ENCODE results near the gene DYNLT2B.
A peak's percentile ranks its signal among the peaks of the same experiment; 100 is the strongest.
"Not testable (repeated sequence)": the region's sequence is repeated elsewhere in the genome, so short reads cannot be mapped to it uniquely, and the experiment has no call there.

DYNLT2B gene

DNA sequence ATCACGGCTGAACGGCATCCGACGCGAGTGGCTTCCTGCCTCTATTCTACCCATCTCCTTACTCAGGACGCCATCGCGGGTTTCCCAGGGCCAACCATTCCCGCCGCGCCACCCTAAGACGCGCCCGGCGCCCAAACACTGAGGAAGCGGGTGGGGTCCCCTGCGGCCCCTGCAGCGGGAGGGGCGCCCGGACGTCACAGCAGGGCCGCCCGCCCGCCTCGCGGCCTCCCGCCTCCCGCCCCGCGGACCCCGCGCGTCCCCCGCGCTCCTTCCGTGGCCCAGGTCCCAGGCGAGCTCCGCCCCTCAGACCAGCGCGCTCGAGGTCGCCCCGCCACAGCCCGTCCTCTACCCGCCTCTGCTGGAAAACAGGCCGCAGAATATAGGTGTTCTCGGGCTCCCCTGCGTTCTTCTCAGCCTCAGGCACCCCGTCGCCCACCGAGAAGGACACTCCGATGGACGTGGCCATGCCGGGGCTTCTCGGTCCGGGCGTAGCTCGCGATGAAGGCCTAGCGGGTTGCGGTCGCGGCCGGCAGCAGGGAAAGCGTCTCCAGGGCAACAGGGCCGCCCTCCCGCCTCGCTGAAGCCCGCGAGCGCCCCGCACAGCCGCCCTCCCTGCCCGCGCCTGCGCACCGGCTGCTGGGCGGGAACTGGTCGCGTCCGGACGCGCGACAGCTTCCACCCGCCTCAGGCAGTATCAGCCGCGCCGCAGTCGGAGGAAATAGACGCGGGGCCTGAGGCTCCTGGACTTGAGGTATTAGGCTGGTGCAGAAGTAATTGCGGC, at the start of gene DYNLT2B:
DYNLT2B (minus strand) TSS at position 554 of the 781 bp plus-strand sequence; CDS start at position 466, 88 bp downstream.
- peak; percentile 82 for DNase-seq

GRCh38 chr3:196365736-196366135, 47.7 kb upstream of the DYNLT2B start:
- no peak for DNase-seq

- no peak for DNase-seq
Measured at GRCh38 chr3:196360586-196360985, 42.5 kb upstream of the DYNLT2B start.

- DNase-seq: not testable (repeated sequence)
Measured at GRCh38 chr3:196358540-196358939, 40.5 kb upstream of the DYNLT2B start.

- no peak for DNase-seq
Measured at GRCh38 chr3:196357905-196358304, 39.9 kb upstream of the DYNLT2B start.

- no peak for DNase-seq
Measured at GRCh38 chr3:196356556-196356955, 38.5 kb upstream of the DYNLT2B start.

- no peak for DNase-seq
Measured at GRCh38 chr3:196355668-196356067, 37.6 kb upstream of the DYNLT2B start.

DNA sequence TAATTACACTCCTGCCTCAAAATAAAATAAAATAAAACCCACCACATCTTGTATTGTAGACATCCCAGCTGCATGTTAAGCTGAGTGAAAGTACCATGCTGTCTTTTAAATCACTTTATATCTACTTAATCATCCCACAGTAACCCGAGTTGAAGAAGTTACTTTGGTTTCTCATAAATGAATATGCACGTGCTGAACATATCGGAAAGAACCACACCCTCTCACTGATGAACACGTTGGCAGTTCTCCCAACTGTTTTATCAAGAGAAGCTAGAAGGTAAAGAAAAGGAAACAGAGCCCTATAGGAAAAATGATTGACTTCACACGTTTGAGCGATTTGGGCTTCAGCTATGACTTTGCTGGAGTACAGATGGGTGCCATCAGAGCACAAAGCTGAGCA, 36.1 kb upstream of the DYNLT2B start:
- no peak for DNase-seq

DNA sequence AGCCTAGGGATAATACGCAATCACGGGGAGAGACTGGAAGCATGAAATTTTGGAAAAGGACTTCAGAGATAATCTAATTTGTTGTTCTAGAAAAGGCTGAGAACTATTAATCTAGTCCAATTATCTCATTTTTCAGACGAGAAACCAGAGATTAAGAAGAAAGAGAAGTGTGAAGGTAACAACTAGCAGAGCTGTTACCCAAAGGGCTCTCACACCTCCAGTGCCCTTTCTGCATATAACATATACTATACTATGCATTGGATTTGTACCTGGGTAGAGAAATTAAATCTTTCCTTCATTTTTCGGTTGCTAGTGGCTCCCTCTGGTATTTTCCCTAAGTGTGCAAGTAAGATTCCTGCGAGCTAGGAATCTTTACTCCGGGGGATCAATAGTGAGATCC, 33.5 kb upstream of the DYNLT2B start:
- DNase-seq: no peak

DNA sequence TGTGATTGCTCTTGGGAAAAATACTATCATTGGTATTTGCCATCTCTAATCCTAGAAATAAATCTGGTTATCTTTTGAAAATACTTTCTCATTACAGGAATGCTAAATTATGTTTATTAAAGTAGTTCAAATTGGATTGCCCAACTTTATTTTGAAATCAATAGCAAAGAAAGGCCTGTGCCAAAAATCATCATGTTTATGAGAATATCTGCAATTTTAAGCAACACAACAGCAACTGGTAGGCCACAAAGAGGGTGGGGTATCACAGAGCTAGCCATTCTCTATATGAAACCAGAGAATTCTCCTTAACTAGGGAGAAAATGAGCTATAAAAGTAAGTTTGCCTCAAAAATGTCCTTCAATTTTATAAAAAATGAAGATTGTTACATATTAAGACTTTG, 32.0 kb upstream of the DYNLT2B start:
- no peak for DNase-seq

GRCh38 chr3:196348698-196349097, 30.7 kb upstream of the DYNLT2B start:
- DNase-seq: no peak

GRCh38 chr3:196344663-196345062, 26.6 kb upstream of the DYNLT2B start:
- peak; percentile 64 for DNase-seq

DNA sequence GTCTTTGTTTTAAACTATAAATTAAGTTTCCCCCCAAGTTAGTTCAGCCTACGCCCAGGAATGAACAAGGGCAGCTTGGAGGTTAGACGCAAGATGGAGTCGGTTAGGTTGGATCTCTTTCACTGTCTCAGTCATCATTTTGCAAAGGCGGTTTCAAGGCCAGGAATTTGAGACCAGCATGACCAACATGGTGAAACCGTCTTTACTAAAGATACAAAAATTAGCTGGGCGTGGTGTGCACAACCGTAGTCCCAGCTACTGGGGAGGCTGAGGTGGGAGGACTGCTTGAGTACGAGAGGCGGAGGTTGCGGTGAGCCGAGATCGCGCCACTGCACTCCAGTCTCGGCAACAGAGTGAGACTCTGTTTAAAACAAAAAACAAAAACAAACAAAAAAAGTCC, 25.9 kb upstream of the DYNLT2B start:
- not testable (repeated sequence) for DNase-seq

- DNase-seq: peak; percentile 29
Measured at GRCh38 chr3:196341137-196341536, 23.1 kb upstream of the DYNLT2B start.

DNA sequence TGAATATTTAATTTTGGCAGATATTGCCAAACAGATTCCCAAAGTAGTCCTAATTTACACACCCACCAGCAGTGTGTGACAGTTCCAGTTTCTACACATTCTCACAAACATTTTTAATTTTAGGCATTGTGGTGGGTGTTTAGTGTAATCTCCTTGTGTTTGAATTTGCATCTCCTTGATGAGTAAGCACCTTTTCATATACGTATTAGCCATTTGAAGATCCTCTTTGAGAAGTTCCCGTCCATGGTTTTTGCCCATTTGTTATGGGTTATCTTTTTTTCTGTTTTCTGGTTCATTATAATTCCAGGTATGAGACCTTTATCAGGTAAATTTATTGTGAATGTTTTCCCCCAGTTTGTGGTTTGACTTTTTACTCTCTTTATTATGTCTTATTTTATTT, 22.4 kb upstream of the DYNLT2B start:
- no peak for DNase-seq

- no peak for DNase-seq
Measured at GRCh38 chr3:196339493-196340254, 21.6 kb upstream of the DYNLT2B start.

DNA sequence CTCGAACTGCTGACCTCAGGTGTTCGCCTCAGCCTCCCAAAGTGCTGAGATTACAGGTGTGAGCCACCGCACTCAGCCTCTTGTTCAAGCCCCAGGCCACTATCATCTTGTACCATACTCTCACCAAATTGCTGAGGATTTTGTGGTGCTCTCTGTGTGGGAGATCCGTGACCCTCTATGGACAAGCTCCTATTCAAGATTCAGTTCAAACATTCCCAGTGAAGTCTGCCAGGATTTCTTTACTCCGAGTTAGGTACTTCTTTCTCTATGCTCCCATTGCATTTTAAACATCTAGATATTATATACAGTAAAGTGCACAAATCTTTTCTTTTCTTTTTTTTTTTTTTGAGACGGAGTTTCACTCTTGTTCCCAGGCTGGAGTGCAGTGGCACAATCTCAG, 21.0 kb upstream of the DYNLT2B start:
- DNase-seq: no peak

GRCh38 chr3:196336319-196337145, 18.5 kb upstream of the DYNLT2B start:
- DNase-seq: no peak

DNA sequence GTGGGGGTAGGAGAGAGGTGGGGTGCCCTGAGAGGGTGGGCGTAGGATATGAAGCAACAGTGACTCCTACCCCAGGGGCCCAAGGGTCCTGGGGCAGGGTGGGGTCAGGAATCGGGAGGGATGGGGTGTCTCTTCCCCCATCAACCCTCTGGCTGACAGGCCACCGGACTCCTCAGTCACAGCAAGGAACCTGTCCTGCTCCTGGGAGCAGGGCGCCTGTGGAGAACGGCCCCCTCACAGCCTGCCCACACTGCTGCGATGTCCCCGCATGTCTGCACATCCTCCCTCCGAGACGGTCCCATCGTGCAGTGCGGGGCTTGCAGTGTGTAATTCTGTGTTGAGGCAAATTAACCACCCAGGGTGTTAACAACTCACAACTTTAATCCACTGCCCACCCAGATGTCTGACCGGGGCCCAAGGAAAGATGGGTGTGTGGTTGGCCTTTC, 17.5 kb upstream of the DYNLT2B start:
- no peak for DNase-seq

GRCh38 chr3:196334982-196335381, 16.9 kb upstream of the DYNLT2B start:
- no peak for DNase-seq

DNA sequence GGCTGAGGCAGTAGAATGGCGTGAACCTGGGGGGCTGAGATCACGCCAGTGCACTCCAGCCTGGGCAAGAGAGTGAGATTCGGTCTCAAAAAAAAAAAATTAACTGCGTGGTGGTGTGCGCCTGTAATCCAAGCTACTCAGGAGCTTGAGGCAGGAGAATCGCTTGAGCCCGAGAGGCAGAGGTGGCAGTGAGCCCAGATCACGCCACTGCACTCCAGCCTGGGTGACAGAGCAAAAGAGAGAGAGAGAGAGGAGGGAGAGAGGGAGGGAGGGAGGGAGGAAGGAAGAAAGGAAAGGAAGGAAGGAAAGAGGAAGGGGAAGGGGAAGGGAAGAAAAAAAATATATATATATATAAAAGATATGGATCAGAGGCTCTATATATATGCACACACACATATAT, 14.1 kb upstream of the DYNLT2B start:
- no peak for DNase-seq

DNA sequence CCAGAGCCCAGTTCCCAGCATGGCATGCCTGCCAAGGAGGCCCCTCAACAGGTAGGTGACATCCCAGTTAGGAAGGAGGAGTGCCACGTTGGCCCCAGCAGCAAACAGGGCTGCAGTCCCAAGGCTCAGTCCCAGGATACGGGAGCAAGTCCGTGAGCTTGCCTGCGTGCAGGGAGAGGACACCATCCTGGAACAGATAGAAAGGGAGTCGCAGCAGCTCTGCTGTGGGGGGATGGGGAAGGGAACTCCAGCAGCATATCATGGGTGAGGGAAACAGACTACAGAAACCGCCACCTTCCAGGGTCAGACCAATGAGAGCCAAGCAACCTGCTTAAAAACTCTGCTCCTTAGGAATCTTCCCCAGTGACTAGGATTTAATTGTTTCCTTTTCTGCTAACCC, 9.4 kb upstream of the DYNLT2B start:
- DNase-seq: no peak

DNA sequence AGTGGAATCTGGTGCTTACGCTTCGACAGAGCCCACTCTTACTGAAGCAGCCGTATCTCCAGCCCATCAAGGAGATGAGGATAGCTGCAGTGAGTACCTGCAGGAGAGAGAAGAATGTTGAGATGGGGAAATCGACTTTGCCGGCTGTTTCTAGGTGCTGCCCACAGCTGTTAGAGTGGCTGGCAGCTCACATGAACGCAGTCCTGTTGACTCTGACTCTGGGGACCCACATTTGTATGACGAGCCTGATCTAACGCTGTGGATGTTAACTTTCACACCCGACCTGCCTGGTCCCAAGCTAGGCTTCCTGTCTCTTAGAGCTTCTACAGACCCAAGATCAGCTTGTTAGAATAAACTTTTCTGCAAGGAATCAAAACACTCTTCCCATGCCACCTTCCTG, 8.9 kb upstream of the DYNLT2B start:
- DNase-seq: no peak

Measured in GF-D8 (cell line).